ENCODE data around the gene RNF123. TPM values are rescaled to one million over a fixed set of nuclear protein-coding genes. Genes with fewer than 3 reads are reported as not detected.

Gene RNF123
- total RNA-seq, 1 experiment from 2014 or later = 40.6 TPM

GRCh38 chr3:49756036-49756435 lies 66.7 kb downstream of the RNF123 start:
- Histone ChIP-seq H3K18ac (ENCODE audit: insufficient read length, low read depth, low read length) (no peak overlapping the region), H3K4me1 (ENCODE audit: insufficient read depth, low read length) (no peaks in the 10 kb centered on the region; the same call in 1 of the 2 replicates), H3K79me2 (ENCODE audit: insufficient read depth, low read length) (peaks cover 3% of the 10 kb centered on the region; the same call in 1 of the 2 replicates), H2AK5ac (ENCODE audit: insufficient read length, low read length) (no peak overlapping the region), H2BK15ac (ENCODE audit: low read depth, low read length) (no peak overlapping the region), H3K27me3 (ENCODE audit: insufficient read depth, low read length) (no peaks in the 10 kb centered on the region; the same call in 1 of the 2 replicates), H3K4me2 (ENCODE audit: insufficient read depth, insufficient read length, low read length) (no peak overlapping the region), H3K9me3 (ENCODE audit: control insufficient read depth, low read depth, low read length) (no peaks in the 10 kb centered on the region), H3K9ac (ENCODE audit: extremely low read depth, insufficient read length, low read length) (no peak overlapping the region), H2BK12ac (ENCODE audit: insufficient read length, low read depth, low read length) (no peak overlapping the region), H4K8ac (replicated peaks; ENCODE audit: insufficient read length, low read depth, low read length) (no peak overlapping the region), H3K27ac (ENCODE audit: insufficient read length, low read depth, low read length) (no peak overlapping the region), H3K79me1 (ENCODE audit: insufficient read depth, low read depth, low read length, poor library complexity, severe bottlenecking) (peaks cover 6% of the 10 kb centered on the region), H2BK20ac (ENCODE audit: low read depth, low read length, poor library complexity, severe bottlenecking) (no peak overlapping the region), H3T11ph (ENCODE audit: low read length) (no peak overlapping the region), H3K4ac (ENCODE audit: low read depth, low read length) (no peak overlapping the region), H4K20me1 (ENCODE audit: control insufficient read depth, insufficient read depth, insufficient read length) (no peaks in the 10 kb centered on the region), H4K91ac (ENCODE audit: insufficient read length, low read depth, low read length) (no peak overlapping the region), H3K23me2 (ENCODE audit: insufficient read length, low read depth, low read length, poor library complexity, severe bottlenecking) (no peaks in the 10 kb centered on the region), H2AFZ (ENCODE audit: low read length) (no peak overlapping the region), H3K14ac (ENCODE audit: insufficient read depth, low read length) (no peak overlapping the region), H2BK120ac (ENCODE audit: low read depth, low read length, poor library complexity, severe bottlenecking) (no peak overlapping the region), H2BK5ac (ENCODE audit: insufficient read length, low read length) (no peak overlapping the region), H4K5ac (ENCODE audit: insufficient read length, low read depth, low read length) (no peak overlapping the region), H3K23ac (ENCODE audit: insufficient read length, low read depth, low read length) (no peak overlapping the region), H3K56ac (ENCODE audit: insufficient read length, low read depth, low read length) (no peak overlapping the region)
- no peak for DNase-seq
- no peaks in the 10 kb centered on the region for H3K27me3 Mint-ChIP-seq (ENCODE audit: low read depth)
- H3K4me1 Mint-ChIP-seq = peaks cover 3 to 11% of the 10 kb centered on the region in 2 experiments
- no peak for TF ChIP-seq CTCF (conservative IDR thresholded peaks at IDR 0.05)
- no peak overlapping the region; a peak in 1 of 5 replicates for H3K4me3 Mint-ChIP-seq
- no peaks in the 10 kb centered on the region for H3K9me3 Mint-ChIP-seq
- H3K36me3 Mint-ChIP-seq (ENCODE audit: insufficient read depth in 1 of 3, low read depth in 3 of 3) = peaks cover 0 to 3% (median 0%) of the 10 kb centered on the region in 3 experiments; a peak in 3 of 7 replicates
- WGBS (ENCODE audit: extremely low coverage, insufficient read length, low lambda C conversion rate) = no CpG with 5 or more reads among the region's 1 CpG
- no peak overlapping the region for H3K27ac Mint-ChIP-seq

All from H9 (cell line).